IPS-18a (cell line): ENCODE data around the gene AGBL1.

Experiments
- H3K27ac ChIP-seq: one replicate; pipeline ENCODE4 v1.5.1; 2013; ENCODE audit warnings: low read length
- H3K27me3 ChIP-seq: one replicate; pipeline ENCODE4 v1.6.1; 2013; ENCODE audit warnings: mild to moderate bottlenecking, low read length; ENCODE audit not compliant: control insufficient read depth, insufficient read depth
- H3K36me3 ChIP-seq: one replicate; pipeline ENCODE4 v1.6.1; 2013; ENCODE audit warnings: low read depth, low read length; ENCODE audit not compliant: control insufficient read depth
- H3K4me1 ChIP-seq: one replicate; pipeline ENCODE4 v1.6.1; 2013; ENCODE audit warnings: low read depth, low read length; ENCODE audit not compliant: control insufficient read depth
- H3K4me3 ChIP-seq: one replicate; pipeline ENCODE4 v1.5.1; 2013; ENCODE audit warnings: low read length
- H3K9ac ChIP-seq: one replicate; pipeline ENCODE4 v1.6.1; 2013; ENCODE audit warnings: mild to moderate bottlenecking, low read length, moderate library complexity
- H3K9me3 ChIP-seq: one replicate; pipeline ENCODE4 v1.6.1; 2013; ENCODE audit warnings: low read depth, low read length; ENCODE audit not compliant: control insufficient read depth

AGBL1 gene

GRCh38 chr15:86139828-86140227 lies 60.2 kb downstream of the AGBL1 start:
- Histone ChIP-seq H3K4me3 (no peak overlapping the region), H3K4me1 (no peaks in the 10 kb centered on the region), H3K9ac (no peak overlapping the region), H3K36me3 (no peaks in the 10 kb centered on the region), H3K27ac (no peak overlapping the region), H3K9me3 (no peaks in the 10 kb centered on the region), H3K27me3 (no peaks in the 10 kb centered on the region)

DNA sequence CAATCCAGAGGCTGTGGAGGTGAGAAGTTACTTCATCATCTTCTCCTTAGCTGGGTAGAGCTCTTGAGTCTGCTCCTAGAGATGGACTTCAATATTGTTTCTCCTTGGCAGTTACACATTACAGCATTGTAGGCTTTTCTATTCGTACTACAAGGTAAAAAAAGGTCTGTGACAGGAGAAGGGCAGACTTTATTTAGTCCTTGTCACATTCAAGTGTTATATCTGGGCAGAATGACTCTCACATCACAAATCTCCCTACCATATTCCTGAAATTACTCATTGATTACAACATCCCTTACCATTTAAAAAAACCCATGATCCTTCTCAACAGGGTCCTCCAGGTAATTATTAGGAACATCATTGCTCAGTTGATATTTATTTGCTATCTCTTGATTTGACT lies 75.0 kb downstream of the AGBL1 start:
- Histone ChIP-seq H3K4me1 (no peaks in the 10 kb centered on the region), H3K27ac (no peak overlapping the region), H3K36me3 (no peaks in the 10 kb centered on the region), H3K9me3 (no peaks in the 10 kb centered on the region), H3K9ac (no peak overlapping the region), H3K4me3 (no peak overlapping the region), H3K27me3 (no peaks in the 10 kb centered on the region)

DNA sequence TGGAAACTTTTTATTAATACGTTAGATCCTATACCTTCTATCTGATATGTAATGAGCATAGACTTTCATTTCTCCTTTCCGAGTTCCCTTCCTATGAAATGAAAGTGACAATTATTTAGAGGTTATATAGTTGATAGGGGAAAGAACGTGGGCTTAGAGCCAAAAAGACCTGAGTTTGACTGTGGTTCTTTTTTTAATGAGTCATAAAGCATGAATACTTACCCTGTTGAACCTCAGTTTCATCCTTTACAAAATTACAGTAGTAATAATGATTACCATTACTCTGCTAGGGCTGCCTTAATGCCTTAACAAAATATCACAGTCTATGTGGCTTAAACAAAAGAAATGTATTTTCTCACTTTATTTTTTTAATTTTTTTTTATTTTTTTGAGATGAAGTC lies 75.9 kb downstream of the AGBL1 start:
- H3K36me3 ChIP-seq: no peaks in the 10 kb centered on the region
- no peaks in the 10 kb centered on the region for H3K9me3 ChIP-seq
- H3K27ac ChIP-seq: no peak overlapping the region
- no peak overlapping the region for H3K4me3 ChIP-seq
- H3K27me3 ChIP-seq: no peaks in the 10 kb centered on the region
- H3K9ac ChIP-seq: no peak overlapping the region
- H3K4me1 ChIP-seq: peaks cover 1% of the 10 kb centered on the region

GRCh38 chr15:86157606-86158293 lies 78.1 kb downstream of the AGBL1 start:
- H3K4me1 ChIP-seq: peaks cover 6% of the 10 kb centered on the region
- no peaks in the 10 kb centered on the region for H3K36me3 ChIP-seq
- H3K27ac ChIP-seq: no peak overlapping the region
- no peak overlapping the region for H3K9ac ChIP-seq
- H3K9me3 ChIP-seq: no peaks in the 10 kb centered on the region
- no peak overlapping the region for H3K4me3 ChIP-seq
- no peaks in the 10 kb centered on the region for H3K27me3 ChIP-seq

DNA sequence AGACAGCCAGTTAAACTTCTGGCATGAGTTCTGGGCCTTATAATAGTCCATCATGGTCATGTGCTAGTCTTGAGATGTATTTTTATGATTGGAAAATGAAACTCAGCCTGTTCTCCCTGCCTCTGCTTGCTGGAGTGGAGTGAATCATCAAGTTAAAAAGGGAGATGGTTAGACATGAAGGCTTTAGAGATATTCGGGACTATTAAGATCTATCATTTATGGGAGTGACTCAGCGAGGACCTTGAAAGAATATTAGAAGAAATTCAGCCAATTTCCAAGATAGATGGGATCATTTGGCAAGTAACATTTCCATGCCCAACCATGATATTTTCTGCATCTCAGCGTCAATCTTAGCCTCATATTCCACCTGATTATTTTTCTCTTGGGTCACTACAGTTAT lies 79.8 kb downstream of the AGBL1 start:
- no peak overlapping the region for H3K9ac ChIP-seq
- peaks cover 6% of the 10 kb centered on the region for H3K4me1 ChIP-seq
- no peaks in the 10 kb centered on the region for H3K36me3 ChIP-seq
- no peak overlapping the region for H3K27ac ChIP-seq
- no peaks in the 10 kb centered on the region for H3K9me3 ChIP-seq
- no peaks in the 10 kb centered on the region for H3K27me3 ChIP-seq
- H3K4me3 ChIP-seq: no peak overlapping the region

- H3K36me3 ChIP-seq: no peaks in the 10 kb centered on the region
- peaks cover 6% of the 10 kb centered on the region for H3K4me1 ChIP-seq
These were observed 81.6 kb downstream of the AGBL1 start for GRCh38 chr15:86161250-86161649.

GRCh38 chr15:86162172-86162591 lies 82.5 kb downstream of the AGBL1 start:
- no peak overlapping the region for H3K27ac ChIP-seq
- H3K4me3 ChIP-seq: no peak overlapping the region
- H3K4me1 ChIP-seq: peaks cover 6% of the 10 kb centered on the region
- no peaks in the 10 kb centered on the region for H3K9me3 ChIP-seq
- no peaks in the 10 kb centered on the region for H3K27me3 ChIP-seq
- no peaks in the 10 kb centered on the region for H3K36me3 ChIP-seq
- H3K9ac ChIP-seq: no peak overlapping the region

More at GRCh38 chr15:86161250-86161649, 81.6 kb downstream of the AGBL1 start:
- Histone ChIP-seq H3K27me3 (no peaks in the 10 kb centered on the region), H3K4me3 (no peak overlapping the region), H3K27ac (no peak overlapping the region), H3K9ac (no peak overlapping the region), H3K9me3 (no peaks in the 10 kb centered on the region)

- peaks cover 6% of the 10 kb centered on the region for H3K4me1 ChIP-seq
- no peaks in the 10 kb centered on the region for H3K27me3 ChIP-seq
- H3K9ac ChIP-seq: no peak overlapping the region
- H3K9me3 ChIP-seq: no peaks in the 10 kb centered on the region
- H3K27ac ChIP-seq: no peak overlapping the region
- H3K36me3 ChIP-seq: no peaks in the 10 kb centered on the region
- no peak overlapping the region for H3K4me3 ChIP-seq
These were observed 83.0 kb downstream of the AGBL1 start for GRCh38 chr15:86162641-86163040.

- H3K4me3 ChIP-seq: no peak overlapping the region
- H3K27ac ChIP-seq: no peak overlapping the region
- H3K9ac ChIP-seq: no peak overlapping the region
These were observed 84.1 kb downstream of the AGBL1 start for GRCh38 chr15:86163816-86164215.

DNA sequence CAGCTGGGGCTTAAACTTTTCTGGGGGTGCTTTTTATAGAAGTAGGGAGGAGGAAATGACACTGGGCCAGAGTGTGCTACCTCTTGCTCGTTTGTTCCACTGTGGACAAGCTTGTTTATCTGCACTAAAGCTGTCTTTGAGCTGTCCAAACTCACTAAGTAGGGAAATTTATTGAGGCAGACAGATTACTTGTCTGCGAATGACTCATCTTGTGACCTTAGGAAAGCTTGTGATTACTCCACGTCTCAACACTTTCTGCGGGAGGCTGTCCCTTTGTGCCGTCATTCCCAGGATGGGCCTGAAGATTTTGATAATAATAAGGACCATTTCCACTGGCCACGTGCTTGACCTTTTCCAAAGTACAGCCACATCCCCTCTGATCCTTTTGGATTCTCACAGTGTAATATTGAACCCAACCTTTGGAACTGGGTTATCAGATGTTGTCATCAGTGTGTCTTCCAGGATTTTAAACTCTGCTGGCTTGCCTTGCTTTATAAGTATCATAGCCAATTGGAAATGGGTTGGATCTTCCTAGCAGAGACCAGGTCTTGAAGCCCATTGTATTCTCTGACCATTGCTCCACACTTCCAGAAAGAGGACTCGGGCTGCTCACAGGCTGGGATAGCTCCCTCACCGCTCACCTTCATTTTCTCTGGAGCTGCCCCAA lies 84.7 kb downstream of the AGBL1 start:
- H3K4me1 ChIP-seq: peaks cover 14% of the 10 kb centered on the region
- no peaks in the 10 kb centered on the region for H3K27me3 ChIP-seq
- H3K36me3 ChIP-seq: no peaks in the 10 kb centered on the region
- H3K27ac ChIP-seq: no peak overlapping the region
- no peak overlapping the region for H3K9ac ChIP-seq
- H3K9me3 ChIP-seq: no peaks in the 10 kb centered on the region
- H3K4me3 ChIP-seq: no peak overlapping the region

More at GRCh38 chr15:86163816-86164215, 84.1 kb downstream of the AGBL1 start:
- Histone ChIP-seq H3K4me1 (peaks cover 10% of the 10 kb centered on the region), H3K36me3 (no peaks in the 10 kb centered on the region), H3K27me3 (no peaks in the 10 kb centered on the region), H3K9me3 (no peaks in the 10 kb centered on the region)

DNA sequence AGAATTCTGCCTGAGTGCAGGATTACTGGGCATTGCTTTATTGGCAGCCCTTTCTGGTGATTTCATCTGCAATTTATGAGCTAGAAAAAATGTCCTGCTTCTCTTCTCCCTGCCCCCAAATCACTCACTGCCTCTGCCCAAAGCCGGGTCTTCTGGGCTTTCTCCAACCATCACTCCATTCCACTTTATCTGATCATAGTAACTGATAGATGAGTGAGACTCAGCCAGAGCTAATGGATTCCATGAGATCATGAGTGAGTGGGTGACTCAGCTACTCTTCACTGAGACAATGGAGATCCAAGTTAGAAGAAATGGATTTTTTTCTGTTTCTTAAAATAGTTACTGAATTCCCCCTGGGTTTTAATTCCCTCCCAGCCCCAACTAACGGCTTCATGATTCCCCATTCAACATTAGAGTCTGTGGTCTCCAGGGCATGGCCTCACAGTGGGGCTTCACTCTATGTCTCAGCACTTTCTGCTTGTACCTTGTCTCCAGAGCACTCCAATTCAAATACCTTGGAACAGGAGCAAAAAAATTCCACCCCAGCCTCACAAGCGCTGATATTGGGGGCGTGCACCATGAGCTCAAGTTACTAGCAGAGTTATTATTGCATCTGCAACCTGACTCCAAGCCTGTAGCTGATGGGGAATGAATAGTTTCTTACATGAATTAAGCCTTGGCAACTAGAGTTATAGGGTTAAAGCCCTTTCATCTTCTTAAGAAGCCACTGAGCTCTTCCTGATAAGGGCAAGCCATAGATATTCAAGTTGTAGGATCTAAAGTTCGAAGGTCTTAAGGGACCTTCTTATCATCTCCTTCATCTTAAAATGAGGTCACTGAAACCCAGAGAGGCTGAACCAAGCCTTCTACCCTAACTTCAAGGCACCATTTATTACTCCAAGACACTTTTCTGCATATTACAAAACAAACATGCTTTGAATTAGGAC lies 85.9 kb downstream of the AGBL1 start:
- Histone ChIP-seq H3K27me3 (no peaks in the 10 kb centered on the region), H3K9me3 (no peaks in the 10 kb centered on the region), H3K4me3 (no peak overlapping the region), H3K9ac (no peak overlapping the region), H3K27ac (no peak overlapping the region), H3K36me3 (no peaks in the 10 kb centered on the region), H3K4me1 (peaks cover 12% of the 10 kb centered on the region)
